ENCODE measurements around the gene PSMB5.
A peak's percentile ranks its signal among the peaks of the same experiment; 100 is the strongest.
"Not testable (repeated sequence)": the region's sequence is repeated elsewhere in the genome, so short reads cannot be mapped to it uniquely, and the experiment has no call there.

PSMB5 gene

GRCh38 chr14:23015618-23016017, 19.1 kb downstream of the PSMB5 start:
- Histone ChIP-seq H3K4me1 (ENCODE audit: control insufficient read depth, insufficient read depth, low read length) (peaks cover under 1% of the 10 kb centered on the region), H3K27ac (ENCODE audit: insufficient read depth, low read depth, low read length, poor library complexity, severe bottlenecking) (no peak overlapping the region), H3K9me3 (ENCODE audit: control insufficient read depth, low read length) (no peaks in the 10 kb centered on the region), H3K36me3 (ENCODE audit: control insufficient read depth, insufficient read depth, low read length) (no peaks in the 10 kb centered on the region), H3K4me3 (ENCODE audit: insufficient read depth, low read depth, low read length) (no peak overlapping the region), H3K27me3 (ENCODE audit: control insufficient read depth, insufficient read depth, low read length, poor library complexity, severe bottlenecking) (no peaks in the 10 kb centered on the region)
- 85% methylated on average over 4 of the region's 4 CpGs for WGBS, 2 experiments

GRCh38 chr14:23013749-23014054, 21.0 kb downstream of the PSMB5 start:
- not testable (repeated sequence) for H3K27ac ChIP-seq (ENCODE audit: insufficient read depth, low read depth, low read length, poor library complexity, severe bottlenecking); H3K9me3 ChIP-seq (ENCODE audit: control insufficient read depth, low read length); H3K27me3 ChIP-seq (ENCODE audit: control insufficient read depth, insufficient read depth, low read length, poor library complexity, severe bottlenecking); H3K4me3 ChIP-seq (ENCODE audit: insufficient read depth, low read depth, low read length); H3K4me1 ChIP-seq (ENCODE audit: control insufficient read depth, insufficient read depth, low read length); H3K36me3 ChIP-seq (ENCODE audit: control insufficient read depth, insufficient read depth, low read length)
- 93 to 95% methylated on average over 5 of the region's 5 CpGs for WGBS, 2 experiments

- 89 to 90% methylated on average over 6 of the region's 6 CpGs for WGBS, 2 experiments
- Histone ChIP-seq H3K9me3 (ENCODE audit: control insufficient read depth, low read length) (no peaks in the 10 kb centered on the region), H3K27me3 (ENCODE audit: control insufficient read depth, insufficient read depth, low read length, poor library complexity, severe bottlenecking) (no peaks in the 10 kb centered on the region), H3K4me3 (ENCODE audit: insufficient read depth, low read depth, low read length) (no peak overlapping the region), H3K4me1 (ENCODE audit: control insufficient read depth, insufficient read depth, low read length) (no peaks in the 10 kb centered on the region), H3K27ac (ENCODE audit: insufficient read depth, low read depth, low read length, poor library complexity, severe bottlenecking) (no peak overlapping the region), H3K36me3 (ENCODE audit: control insufficient read depth, insufficient read depth, low read length) (no peaks in the 10 kb centered on the region)
Observed at GRCh38 chr14:23013054-23013748, 21.5 kb downstream of the PSMB5 start.

- no peaks in the 10 kb centered on the region for H3K27me3 ChIP-seq (ENCODE audit: control insufficient read depth, insufficient read depth, low read length, poor library complexity, severe bottlenecking)
- no peaks in the 10 kb centered on the region for H3K9me3 ChIP-seq (ENCODE audit: control insufficient read depth, low read length)
- no peak within 1 kb of the TSS for H3K27ac ChIP-seq (ENCODE audit: insufficient read depth, low read depth, low read length, poor library complexity, severe bottlenecking)
- peak within 1 kb of the TSS; percentile 36 for H3K4me3 ChIP-seq (ENCODE audit: insufficient read depth, low read depth, low read length)
- 11 to 12% methylated on average over 40 of the region's 40 CpGs for WGBS, 2 experiments
- H3K4me1 ChIP-seq (ENCODE audit: control insufficient read depth, insufficient read depth, low read length), result peaks cover 4% of the 10 kb centered on the region
- no peaks in the 10 kb centered on the region for H3K36me3 ChIP-seq (ENCODE audit: control insufficient read depth, insufficient read depth, low read length)
Observed at GRCh38 chr14:23009939-23010726, 24.6 kb downstream of the PSMB5 start, which contains the start of gene C14orf93. Gene C14orf93 (minus strand): TSS chr14:23010143. CDS start chr14:22999023, 11,120 bp downstream.

GRCh38 chr14:23009483-23009938, 25.2 kb downstream of the PSMB5 start:
- Histone ChIP-seq H3K27me3 (ENCODE audit: control insufficient read depth, insufficient read depth, low read length, poor library complexity, severe bottlenecking) (no peaks in the 10 kb centered on the region), H3K27ac (ENCODE audit: insufficient read depth, low read depth, low read length, poor library complexity, severe bottlenecking) (no peak overlapping the region), H3K36me3 (ENCODE audit: control insufficient read depth, insufficient read depth, low read length) (no peaks in the 10 kb centered on the region), H3K4me1 (ENCODE audit: control insufficient read depth, insufficient read depth, low read length) (peaks cover 4% of the 10 kb centered on the region), H3K4me3 (ENCODE audit: insufficient read depth, low read depth, low read length) (peak overlapping the region; percentile 36), H3K9me3 (ENCODE audit: control insufficient read depth, low read length) (no peaks in the 10 kb centered on the region)
- 63 to 88% methylated on average over 5 to 8 of the region's 8 CpGs for WGBS, 2 experiments

GRCh38 chr14:23008831-23009230, 25.9 kb downstream of the PSMB5 start:
- Histone ChIP-seq H3K4me3 (ENCODE audit: insufficient read depth, low read depth, low read length) (no peak overlapping the region), H3K27ac (ENCODE audit: insufficient read depth, low read depth, low read length, poor library complexity, severe bottlenecking) (no peak overlapping the region), H3K27me3 (ENCODE audit: control insufficient read depth, insufficient read depth, low read length, poor library complexity, severe bottlenecking) (no peaks in the 10 kb centered on the region), H3K9me3 (ENCODE audit: control insufficient read depth, low read length) (no peaks in the 10 kb centered on the region), H3K36me3 (ENCODE audit: control insufficient read depth, insufficient read depth, low read length) (no peaks in the 10 kb centered on the region), H3K4me1 (ENCODE audit: control insufficient read depth, insufficient read depth, low read length) (peaks cover 4% of the 10 kb centered on the region)
- 94 to 96% methylated on average over 3 of the region's 3 CpGs for WGBS, 2 experiments

- 1% methylated on average over 62 of the region's 62 CpGs for WGBS, 2 experiments
- no peaks in the 10 kb centered on the region for H3K9me3 ChIP-seq (ENCODE audit: control insufficient read depth, low read length)
- H3K36me3 ChIP-seq (ENCODE audit: control insufficient read depth, insufficient read depth, low read length), result no peaks in the 10 kb centered on the region
- peak overlapping the region; percentile 49 for H3K4me3 ChIP-seq (ENCODE audit: insufficient read depth, low read depth, low read length)
- H3K4me1 ChIP-seq (ENCODE audit: control insufficient read depth, insufficient read depth, low read length), result peaks cover 4% of the 10 kb centered on the region
- H3K27me3 ChIP-seq (ENCODE audit: control insufficient read depth, insufficient read depth, low read length, poor library complexity, severe bottlenecking), result no peaks in the 10 kb centered on the region
- peak overlapping the region; percentile 91 for H3K27ac ChIP-seq (ENCODE audit: insufficient read depth, low read depth, low read length, poor library complexity, severe bottlenecking)
Observed at GRCh38 chr14:23006544-23007419, 27.9 kb downstream of the PSMB5 start.

- Histone ChIP-seq H3K27ac (ENCODE audit: insufficient read depth, low read depth, low read length, poor library complexity, severe bottlenecking) (peak overlapping the region; percentile 91), H3K36me3 (ENCODE audit: control insufficient read depth, insufficient read depth, low read length) (no peaks in the 10 kb centered on the region), H3K27me3 (ENCODE audit: control insufficient read depth, insufficient read depth, low read length, poor library complexity, severe bottlenecking) (no peaks in the 10 kb centered on the region), H3K4me3 (ENCODE audit: insufficient read depth, low read depth, low read length) (peak overlapping the region; percentile 49), H3K4me1 (ENCODE audit: control insufficient read depth, insufficient read depth, low read length) (peaks cover 4% of the 10 kb centered on the region), H3K9me3 (ENCODE audit: control insufficient read depth, low read length) (no peaks in the 10 kb centered on the region)
- WGBS, 2 experiments, result 74 to 84% methylated on average over 5 of the region's 5 CpGs
Observed at GRCh38 chr14:23006188-23006534, 28.5 kb downstream of the PSMB5 start.

GRCh38 chr14:23005451-23006187, 29.1 kb downstream of the PSMB5 start:
- H3K27ac ChIP-seq (ENCODE audit: insufficient read depth, low read depth, low read length, poor library complexity, severe bottlenecking), result no peak overlapping the region
- WGBS, 2 experiments, result 87 to 91% methylated on average over 2 of the region's 3 CpGs
- H3K36me3 ChIP-seq (ENCODE audit: control insufficient read depth, insufficient read depth, low read length), result no peaks in the 10 kb centered on the region
- H3K9me3 ChIP-seq (ENCODE audit: control insufficient read depth, low read length), result no peaks in the 10 kb centered on the region
- H3K27me3 ChIP-seq (ENCODE audit: control insufficient read depth, insufficient read depth, low read length, poor library complexity, severe bottlenecking), result no peaks in the 10 kb centered on the region
- peak overlapping the region; percentile 49 for H3K4me3 ChIP-seq (ENCODE audit: insufficient read depth, low read depth, low read length)
- peaks cover 4% of the 10 kb centered on the region for H3K4me1 ChIP-seq (ENCODE audit: control insufficient read depth, insufficient read depth, low read length)

Data from ectodermal cell (in vitro differentiated cells).